Measurements from ENCODE around the gene RAF1.
"Not testable (repeated sequence)": the region's sequence is repeated elsewhere in the genome, so short reads cannot be mapped to it uniquely, and the experiment has no call there.

The RAF1 gene

GRCh38 chr3:12675115-12675810 lies 11.3 kb upstream of the RAF1 start:
- DNase-seq: no peak

- DNase-seq: not testable (repeated sequence)
Measured at GRCh38 chr3:12673956-12674736, 10.2 kb upstream of the RAF1 start.

GRCh38 chr3:12671120-12671450 lies 7.2 kb upstream of the RAF1 start:
- no peak for DNase-seq

DNA sequence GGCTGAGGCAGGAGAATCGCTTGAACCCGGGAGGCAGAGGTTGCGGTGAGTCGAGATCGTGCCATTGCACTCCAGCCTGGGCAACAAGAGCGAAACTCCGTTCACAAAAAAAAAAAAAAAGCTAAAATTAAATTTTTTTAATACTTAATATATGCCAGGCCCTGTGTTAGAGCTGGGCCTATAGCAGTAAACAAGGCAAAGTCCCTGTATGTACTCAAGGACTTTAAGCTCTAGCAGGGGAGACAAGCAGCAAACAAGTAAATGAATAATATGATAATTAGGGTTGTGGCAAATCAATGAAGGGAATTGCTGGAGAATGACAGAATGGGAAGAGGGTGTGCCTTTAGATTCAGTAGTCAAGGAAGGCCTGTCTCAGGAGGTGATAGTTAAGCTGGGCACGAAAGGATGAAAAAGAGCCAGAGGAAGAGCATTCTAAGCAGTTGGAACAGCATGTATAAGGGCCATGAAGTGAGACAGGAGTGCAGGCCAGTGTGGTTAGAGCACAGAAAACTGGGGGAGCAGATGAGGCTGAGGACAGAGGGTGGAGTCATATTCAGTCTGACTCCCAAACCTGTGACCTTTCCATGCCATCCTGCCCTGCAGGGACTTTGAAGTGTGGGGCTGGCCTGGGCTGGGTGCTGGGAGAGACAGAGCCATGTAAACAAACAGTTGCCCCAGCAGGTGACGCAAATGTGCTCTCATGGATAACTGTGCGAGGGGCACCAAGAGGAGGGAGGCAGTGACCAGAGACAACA lies 6.6 kb upstream of the RAF1 start:
- no peak for DNase-seq

- DNase-seq: no peak
Measured at GRCh38 chr3:12663401-12663935, 449 bp downstream of the RAF1 start.

DNA sequence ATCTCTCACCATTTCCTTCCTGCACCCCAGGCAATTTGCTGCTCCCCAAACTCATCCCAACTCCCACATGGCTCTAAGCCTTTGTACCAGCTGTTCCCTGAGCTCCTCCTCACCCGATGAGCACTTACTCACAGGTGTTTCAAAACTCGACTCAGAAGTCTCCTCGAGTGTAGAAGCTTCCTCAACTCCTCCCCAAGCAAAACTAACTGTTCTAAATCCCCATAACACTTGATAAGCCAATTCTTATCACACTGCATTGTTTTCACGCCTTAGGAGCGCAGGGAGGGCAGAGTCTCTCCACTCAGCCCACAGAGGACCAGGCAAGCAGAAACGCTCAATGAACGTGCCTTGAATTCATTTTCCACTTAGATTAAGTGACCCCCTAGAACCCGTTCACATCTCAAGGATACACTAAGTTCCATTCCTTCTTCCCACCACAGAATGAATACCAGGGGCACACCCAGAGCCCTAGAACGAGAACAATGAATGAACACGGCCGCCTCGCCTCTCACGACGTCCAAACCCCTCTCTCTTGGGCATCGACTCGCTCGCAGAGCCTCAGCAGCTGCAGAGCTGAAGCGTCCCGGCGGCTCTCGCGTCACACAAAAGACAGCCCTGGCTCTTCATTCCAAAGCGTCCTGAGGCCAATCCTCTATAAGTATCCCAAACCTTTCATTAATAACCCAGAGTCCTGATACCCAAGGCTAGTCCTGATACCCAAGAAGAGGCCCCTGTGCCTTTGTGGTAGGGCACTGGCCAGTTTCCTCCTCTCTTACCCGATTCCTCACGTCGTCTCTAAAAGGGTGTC lies 1.1 kb downstream of the RAF1 start:
- DNase-seq: no peak

DNA sequence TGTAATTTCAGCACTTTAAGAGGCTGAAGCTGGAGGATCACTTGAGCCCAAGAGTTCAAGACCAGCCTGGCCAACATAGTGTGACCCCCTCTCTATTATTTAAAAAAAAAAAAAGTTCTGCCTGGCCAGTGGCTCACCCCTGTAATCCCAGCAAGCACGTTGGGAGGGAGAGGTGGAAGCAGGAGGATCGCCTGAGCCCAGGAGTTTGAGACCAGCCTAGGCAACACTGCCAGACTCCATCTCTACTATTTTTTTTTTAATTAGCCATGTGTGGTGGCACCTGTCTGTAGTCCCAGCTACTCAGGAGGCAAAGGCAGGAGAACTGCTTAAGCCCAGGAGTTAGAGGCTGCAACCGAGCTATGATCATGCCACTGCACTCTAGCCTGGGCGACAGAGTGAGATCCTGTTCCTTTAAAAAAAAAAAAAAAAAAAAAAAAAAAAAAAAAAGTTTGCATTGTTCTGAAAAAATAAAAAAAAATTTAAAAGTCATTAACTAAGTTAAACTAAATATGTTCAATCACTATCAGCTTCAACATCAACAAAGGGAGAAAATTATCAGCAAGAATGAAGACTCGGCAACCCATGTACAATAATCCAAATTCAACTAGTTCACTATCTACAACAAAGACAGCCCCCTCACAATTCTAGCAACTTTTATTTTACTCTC lies 1.9 kb downstream of the RAF1 start:
- DNase-seq: no peak

DNA sequence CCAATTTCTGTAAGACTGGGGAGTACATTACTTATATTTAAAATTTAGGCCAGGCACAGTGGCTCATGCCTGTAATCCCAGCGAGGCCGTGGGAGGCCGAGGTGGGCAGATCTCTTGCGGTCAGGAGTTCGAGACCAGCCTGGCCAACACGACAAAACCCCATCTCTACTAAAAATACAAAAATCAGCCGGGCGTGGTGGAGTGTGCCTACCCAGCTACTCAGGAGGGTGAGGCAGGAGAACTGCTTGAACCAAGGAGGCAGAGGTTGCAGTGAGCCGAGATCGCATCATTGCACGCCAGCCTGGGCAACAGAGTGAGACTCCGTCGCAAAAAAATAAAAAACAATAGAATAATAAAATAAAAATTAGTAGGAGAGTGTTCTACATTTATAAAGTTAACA lies 2.5 kb downstream of the RAF1 start:
- DNase-seq: not testable (repeated sequence)

DNA sequence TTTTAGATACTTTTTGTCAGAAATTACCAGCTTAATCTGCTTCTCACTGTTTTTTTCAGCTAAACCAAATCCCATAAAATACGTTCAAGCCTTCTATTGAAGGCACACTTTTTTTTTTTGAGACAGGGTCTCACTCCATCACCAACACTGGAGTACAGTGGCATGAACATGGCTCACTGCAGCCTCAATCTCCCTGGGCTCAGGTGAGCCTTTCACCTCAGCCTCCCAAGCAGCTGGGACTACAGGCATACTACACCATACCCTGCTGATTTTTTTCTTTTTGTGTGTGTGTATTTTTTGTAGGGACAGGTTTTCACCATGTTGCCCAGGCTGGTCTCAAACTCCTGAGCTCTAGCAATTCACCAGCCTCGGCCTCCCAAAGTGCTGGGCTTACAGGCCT lies 3.7 kb downstream of the RAF1 start:
- no peak for DNase-seq

GRCh38 chr3:12659316-12660015 lies 4.5 kb downstream of the RAF1 start:
- no peak for DNase-seq

DNA sequence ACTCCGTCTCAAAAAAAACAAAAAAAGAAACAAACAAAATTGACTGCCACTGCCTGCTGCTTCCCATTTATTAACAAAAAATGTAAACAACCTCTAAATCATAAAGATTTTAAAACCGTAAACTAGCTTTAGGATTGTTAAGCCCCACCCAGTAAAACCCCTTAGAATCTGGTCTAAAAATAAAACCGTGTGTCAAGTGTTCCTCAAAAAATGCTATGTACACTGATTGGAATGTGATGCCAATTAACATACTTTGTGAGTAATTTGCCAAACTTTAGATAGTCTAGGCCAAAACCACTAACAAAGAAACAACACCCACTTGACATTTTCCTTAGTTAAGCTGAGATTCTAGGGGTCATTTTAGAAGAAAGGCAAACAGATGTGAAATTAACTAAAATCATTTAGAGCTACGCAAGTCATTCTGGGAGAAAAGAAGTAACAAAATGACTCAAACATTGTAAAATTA lies 5.3 kb downstream of the RAF1 start:
- no peak for DNase-seq

DNA sequence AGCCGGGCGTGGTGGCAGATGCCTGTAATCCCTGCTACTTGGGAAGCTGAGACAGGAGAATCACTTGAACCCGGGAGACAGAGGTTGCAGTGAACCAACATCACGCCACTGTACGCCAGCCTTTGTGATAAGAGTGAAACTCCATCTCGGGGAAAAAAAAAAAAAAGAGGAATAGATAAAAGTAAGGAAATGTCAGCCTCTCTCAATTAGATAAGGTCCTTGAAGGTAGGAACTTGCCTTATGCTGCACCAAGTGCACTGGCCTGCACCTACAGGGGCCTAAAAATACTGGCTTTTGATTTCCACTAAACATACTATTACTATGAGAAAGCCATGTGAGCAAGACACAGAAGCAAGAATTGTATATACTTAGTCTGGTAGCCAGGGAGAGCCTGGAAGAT lies 7.1 kb downstream of the RAF1 start:
- DNase-seq: no peak

DNA sequence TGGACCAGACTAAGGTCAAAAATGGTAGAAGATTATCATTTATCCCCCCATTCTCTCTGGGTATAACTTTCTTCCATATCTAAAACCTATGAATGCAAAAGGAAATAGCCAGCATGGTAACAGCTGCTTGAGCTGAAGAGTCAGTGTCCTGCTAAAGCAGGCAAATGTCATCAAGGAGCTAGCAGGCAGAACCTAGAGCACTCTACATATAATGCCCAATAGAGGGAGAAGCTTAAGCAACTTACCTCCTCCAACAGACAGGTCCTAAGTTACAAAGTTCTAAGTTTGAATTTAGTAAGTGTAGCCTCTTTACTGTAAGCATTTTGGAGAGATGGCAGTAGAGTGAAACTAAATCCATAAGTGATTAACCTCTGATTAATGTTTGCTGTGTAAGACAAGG lies 7.7 kb downstream of the RAF1 start:
- no peak for DNase-seq

DNA sequence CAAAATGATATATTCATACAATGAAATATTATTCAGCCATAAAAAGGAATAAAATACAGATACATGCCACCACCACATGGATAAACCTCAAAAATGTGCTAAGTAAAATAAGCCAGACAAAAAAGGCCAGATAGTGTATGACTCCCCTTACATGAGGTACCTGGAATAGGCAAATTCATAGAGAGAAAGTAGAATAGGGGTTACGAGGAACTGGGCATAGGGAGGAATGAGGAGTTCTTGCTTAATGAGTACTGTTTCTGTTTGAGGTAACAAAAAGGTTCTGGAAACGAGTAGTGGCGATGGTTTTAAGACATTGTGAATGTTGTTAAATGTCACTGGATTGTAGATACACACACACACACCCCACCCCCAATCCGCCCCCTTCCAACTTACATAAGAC lies 8.2 kb downstream of the RAF1 start:
- no peak for DNase-seq

GRCh38 chr3:12653747-12654146 lies 10.2 kb downstream of the RAF1 start:
- no peak for DNase-seq

- no peak for DNase-seq
Measured at GRCh38 chr3:12648384-12648959, 15.4 kb downstream of the RAF1 start.

GRCh38 chr3:12644331-12644937 lies 19.5 kb downstream of the RAF1 start:
- no peak for DNase-seq

GRCh38 chr3:12643724-12644123 lies 20.2 kb downstream of the RAF1 start:
- no peak for DNase-seq

DNA sequence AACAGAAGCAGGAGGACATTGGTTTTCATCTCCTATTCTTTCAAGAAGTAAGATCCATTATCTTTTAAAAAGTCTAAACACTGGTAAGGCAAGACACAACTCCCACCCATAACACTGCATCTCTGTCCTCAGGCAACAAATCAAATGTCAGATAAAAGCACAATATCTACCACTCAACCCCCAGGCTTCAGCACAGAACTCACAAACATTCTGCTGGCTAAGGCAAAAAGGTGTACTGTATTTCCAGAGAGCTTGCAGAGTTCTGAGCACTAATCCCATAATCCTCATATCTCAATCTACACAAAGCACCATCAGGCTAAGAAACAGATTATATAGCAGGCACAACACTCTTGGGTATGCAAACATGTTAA lies 20.9 kb downstream of the RAF1 start:
- DNase-seq: no peak

GRCh38 chr3:12640853-12641252 lies 23.1 kb downstream of the RAF1 start:
- not testable (repeated sequence) for DNase-seq

DNA sequence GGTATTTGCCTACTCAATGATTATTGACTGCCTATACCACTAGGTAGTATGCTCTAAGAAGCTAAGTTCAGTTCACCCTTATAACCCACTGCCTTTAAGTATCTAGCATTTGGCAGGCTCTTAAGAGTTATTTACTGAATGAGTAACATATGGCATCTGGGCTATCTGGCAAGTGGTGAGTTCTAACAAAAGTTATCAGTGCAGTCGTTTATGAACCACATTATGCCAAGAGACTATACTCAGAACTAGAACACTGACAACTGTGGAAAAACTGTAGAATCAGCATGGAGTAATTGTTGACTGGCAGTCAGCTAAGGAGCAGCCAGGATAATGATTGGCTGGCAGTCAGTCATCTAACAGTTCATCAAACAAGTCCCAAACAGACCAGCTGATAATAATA lies 25.8 kb downstream of the RAF1 start:
- no peak for DNase-seq
